Neural cell (in vitro differentiated cells): Measurements from ENCODE around the gene NPHP4.

Experiments used
- CTCF ChIP-seq: fragments of 450-650 bp; IDR thresholded peaks from 2 replicates; pipeline ENCODE4 v1.5.1; 2014; ENCODE audit warnings: antibody characterized with exemption, mild to moderate bottlenecking, moderate library complexity; ENCODE audit not compliant: poor library complexity, severe bottlenecking
- POLR2AphosphoS5 ChIP-seq: IDR thresholded peaks from 2 replicates; pipeline ENCODE4 v1.6.1; 2012
- TAF1 ChIP-seq: IDR thresholded peaks from 2 replicates; pipeline ENCODE4 v1.6.1; 2012; ENCODE audit warnings: low read depth

- TF ChIP-seq POLR2AphosphoS5 (no peak), TAF1 (no peak), CTCF (no peak)
These were observed 3.0 kb downstream of the NPHP4 start for GRCh38 chr1:5989286-5989605.
